HG03558 (cell line): ENCODE data around the gene DLG2.
A peak's percentile ranks its signal among the peaks of the same experiment; 100 is the strongest.

Experiments used
- ATAC-seq: cut with Tn5 transposase; IDR thresholded peaks from one replicate; pipeline ENCODE4 v1.9.1; 2021; ENCODE audit warnings: moderate number of reproducible peaks; ENCODE audit not compliant: unreplicated experiment; ENCODE audit errors: extremely low read depth

DLG2 gene

DNA sequence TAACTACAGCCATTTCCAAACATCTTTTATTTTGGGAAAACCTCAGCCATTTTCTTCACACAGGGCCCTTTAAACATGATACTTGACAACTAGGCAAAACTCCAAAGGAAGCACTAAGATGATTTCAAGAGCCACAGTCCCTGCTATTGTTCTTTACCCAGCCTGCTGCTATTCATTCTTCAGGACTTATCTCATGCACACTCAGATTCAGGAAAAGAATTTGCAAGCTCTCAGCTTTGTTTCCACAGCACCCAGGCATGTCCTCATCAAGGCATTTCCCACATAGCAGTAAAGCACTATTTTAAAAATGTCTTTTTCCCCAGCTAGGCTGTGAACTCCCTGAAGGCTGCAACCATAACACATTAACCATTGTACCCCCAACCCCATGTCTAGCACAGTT, 1731.6 kb downstream of the DLG2 start:
- ATAC-seq = no peak

DNA sequence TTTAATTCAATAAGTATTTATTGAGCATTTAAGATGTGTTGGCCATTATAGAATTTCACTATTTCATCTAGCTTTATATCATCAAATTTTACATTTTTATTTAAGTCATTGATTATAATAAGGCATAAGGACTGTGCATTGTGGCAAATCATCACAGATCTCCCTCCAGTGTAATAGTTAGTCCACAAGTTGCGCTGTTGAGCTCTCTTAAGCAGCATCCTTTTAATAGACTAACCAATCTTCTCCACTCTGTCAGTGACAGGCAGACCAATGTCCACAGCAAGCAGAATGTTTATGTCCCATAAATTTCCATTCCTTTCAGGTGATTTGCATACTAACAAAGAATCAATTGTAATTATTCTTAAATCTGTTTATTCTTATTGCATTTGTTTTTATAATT, 1745.7 kb downstream of the DLG2 start:
- ATAC-seq = no peak

DNA sequence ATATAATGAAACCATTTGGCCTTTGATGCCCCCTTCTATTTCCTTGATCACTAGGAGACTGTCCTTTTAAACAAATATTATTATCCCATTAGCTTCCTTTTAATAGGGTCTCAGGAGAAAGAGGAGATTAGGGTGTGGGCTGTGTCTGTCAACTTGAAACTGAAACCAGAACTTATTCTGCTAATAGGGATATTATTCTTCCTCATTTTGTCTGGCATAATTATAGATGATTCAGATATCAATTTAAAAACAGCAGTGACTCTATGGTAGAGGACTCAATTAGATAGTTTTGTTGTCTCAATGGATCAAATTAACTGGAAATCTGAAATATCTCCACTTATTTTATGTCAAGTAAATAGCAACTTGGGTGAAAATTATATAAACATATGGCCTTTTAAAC, 1756.1 kb downstream of the DLG2 start:
- ATAC-seq = no peak

DNA sequence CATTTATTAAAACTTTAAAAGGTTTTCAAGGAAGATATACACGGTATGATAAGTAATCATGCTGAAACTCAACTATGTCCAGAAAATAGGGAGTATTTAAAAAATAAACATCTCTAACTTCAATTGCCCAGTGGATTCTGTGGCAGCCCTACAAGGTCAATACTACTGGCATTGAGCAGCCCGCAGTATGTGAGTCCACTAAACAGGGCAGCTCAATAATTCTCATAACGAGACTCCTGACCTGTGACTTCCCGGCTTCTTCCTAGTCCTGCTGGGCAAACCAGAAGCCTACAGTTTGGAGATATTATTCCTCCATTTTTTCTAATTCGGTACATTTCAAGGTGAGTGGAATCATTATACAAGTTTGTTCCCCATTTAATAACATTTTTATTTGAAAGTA, 1760.5 kb downstream of the DLG2 start:
- ATAC-seq = no peak

DNA sequence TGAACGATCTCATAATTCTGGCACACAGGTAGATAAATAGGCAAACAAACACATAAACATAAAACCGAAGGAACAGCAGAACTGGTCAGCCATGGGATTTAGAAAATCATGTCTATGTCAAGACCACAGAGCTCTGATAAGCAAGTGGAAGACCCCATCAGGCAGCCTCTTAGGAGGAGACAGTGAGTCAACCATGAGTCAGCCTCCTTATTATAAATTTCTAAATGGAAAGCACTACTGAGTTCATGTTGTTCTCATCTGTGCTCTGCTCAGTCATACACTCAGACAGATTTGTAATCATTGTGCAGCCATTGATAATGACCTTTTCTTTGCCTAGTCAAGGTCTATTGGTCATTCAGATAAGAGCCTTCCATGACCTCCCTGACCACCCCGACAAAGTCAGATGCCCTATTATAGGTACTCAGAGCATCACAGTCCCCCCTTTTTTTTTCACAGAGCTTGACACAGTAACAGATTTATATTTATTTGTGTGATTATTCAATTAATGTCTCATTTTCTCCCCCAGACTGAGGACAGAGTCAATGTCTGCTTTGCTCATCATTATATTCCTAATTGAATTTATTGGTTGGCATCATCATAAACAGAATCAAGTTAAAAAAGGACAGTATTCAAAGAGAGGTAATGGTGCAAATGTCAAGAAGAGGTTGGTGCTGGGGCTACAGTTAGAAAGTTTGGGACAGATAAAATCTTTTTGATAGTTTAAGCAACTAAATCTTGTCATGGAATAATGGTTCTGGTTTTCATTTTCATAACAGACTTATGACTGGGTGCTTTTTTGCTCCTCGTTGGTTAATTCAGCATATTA, 1761.3 kb downstream of the DLG2 start:
- ATAC-seq = no peak

DNA sequence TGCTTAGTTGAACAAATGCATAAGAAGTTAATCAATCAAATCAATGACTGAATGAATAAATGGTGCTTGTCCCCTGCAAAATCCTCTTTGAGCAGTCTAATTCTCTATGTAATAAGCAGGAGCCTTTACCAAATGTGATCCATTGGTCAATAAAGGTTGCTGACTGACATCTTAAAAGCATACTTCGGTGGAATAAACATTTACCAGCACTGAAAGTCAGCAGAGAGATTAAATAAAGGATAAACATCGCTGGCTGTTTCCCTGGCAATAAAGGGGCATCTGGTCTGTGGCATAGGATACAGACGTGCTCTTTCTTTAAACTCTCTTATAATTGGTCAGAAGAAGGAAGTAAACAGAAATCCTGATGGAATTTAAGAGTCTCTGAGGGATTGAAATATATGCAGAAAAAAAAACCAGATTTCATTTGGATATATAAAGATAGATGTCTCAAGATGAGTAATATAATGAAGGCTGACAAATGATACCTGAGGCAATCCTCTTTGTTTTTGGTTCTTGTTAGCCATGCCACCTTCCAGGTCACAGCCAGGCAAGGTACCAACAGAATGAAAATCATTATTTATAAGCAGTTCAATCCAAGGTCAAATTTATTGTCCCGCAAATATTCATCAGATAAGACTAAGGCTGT, 1762.6 kb downstream of the DLG2 start:
- ATAC-seq = no peak

DNA sequence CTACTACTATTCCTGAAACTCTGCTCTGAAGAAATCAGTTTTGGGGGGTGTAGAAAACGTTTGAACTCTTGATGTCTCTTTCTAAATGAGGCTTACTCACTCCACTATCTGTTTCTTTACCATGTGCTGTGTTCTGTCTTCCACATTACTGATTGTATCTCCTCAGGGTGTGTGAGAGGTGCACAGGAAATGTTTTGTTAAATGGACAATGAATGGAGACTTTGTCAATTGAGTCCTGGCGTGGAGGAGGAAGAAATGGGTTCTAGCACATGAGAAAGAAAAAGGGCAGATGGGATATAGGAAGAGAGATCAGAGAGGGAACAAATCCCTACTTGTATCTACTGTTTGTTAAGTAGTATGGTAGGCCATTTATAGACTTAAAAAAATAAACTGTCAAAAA, 1763.9 kb downstream of the DLG2 start:
- no peak for ATAC-seq

DNA sequence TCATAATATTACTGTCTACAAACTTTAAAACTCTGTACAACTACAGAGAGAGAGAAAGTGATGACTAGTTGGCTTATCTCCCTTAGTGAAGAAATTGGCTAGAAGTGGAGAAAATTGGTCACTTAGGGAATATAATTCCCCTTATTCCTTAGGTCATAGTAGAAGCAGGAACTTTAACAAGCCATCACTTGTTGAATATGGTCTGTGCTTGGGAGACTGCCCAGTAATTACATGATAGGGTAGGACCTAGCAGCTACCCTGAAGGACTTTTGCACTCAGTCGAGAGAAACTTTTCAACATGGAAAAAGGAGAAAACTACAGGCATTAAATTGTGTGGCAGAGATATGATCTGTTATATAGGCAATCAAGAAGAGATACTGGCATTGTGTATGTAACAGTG, 1764.5 kb downstream of the DLG2 start:
- no peak for ATAC-seq

DNA sequence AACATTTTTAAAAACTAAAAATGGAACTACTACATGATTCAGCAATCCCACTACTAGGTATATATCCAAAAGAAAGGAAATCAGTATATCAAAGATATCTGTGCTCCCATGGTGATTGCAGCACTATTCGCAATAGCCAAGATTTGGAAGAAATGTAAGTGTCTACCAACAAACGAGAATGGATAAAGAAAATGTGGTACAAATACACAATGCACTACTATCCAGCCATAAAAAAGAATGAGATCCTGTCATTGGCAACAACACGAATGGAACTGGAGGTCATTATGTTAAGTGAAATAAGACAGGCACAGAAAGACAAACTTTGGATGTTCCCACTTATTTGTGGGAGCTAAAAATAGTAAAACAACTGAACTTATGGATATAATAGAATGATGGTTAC, 1765.1 kb downstream of the DLG2 start:
- no peak for ATAC-seq

DNA sequence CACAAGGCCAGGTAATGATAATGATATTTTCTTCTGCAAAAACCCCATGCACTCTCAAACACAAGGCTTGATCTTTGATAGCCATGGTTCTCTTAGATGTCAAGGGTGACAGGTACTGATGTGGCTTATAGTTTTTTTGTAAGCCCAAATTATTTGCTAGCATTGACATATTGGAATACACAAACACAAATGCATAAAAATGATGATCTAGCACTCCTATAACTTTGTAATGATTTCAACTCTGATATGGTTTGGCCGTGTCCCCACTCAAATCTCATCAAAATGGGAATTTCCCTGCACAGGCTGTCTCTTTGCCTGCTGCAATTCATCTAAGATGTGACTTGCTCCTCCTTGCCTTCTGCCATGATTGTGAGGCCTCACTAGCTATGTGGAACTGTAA, 1768.5 kb downstream of the DLG2 start:
- ATAC-seq = no peak

DNA sequence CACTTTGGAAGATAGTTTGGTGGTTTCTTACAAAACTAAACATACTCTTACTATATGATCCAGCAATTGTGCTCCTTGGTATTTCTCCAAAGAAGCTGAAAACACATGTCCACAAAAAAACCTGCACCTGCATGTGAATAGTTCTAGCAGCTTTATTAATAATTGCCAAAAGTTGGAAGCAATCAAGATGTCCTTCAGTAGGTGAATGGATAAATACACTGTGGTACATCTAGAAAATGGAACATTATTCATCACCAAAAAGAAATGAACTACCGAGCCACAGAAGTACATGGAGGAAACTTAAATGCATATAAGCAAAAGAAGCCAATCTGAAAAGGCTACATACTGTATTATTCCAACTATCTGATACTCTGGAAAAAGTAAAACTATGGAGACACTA, 1771.9 kb downstream of the DLG2 start:
- no peak for ATAC-seq

DNA sequence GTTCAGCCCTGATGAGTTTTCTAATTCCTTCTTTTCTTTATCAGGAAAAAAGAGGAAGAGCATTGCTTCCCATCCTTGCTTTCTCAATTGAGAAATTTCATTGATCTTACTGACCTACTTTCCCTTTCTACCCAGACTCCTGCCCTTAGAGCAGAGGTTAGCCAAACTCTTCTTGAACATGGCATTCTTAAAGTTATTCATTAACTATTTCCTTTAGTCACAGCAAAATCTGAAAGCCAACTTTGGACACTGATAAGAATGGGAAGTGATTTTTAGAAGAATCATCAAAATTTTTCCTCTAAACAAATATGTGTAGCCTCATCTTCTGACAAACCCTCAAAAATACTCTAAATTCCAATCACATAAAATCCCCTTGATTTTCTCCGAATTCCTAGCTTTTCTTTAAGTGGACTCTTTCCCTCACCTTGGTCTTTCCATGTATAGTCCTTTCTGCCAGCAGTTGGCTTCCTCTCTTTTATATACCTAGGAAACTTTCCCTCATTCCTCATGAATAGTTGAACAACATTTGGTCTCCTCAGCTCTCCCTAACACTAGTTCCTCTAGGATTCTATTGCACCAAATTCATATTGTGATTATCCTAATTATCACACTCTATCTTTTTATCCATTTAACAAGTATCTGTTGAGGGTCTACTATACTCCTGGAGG, 1774.2 kb downstream of the DLG2 start:
- ATAC-seq = no peak

DNA sequence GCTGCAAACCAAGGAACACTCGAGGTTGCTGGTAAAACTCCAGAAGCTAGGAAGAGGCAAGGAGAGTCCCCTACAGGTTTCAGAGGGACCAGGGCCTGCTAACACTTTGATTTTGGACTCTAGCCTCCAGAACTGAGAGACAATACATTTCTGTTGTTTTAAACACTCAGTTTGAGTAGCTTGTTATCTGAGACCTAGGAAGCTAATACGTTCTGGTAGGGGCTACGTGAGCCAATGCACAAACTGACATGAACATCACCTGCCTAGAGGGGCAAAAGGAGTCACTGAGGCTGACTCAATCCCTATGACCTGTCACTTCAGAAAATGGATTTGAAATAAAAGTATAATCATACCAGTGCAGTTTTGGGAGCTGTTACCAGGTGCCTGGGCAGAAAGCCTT, 1775.1 kb downstream of the DLG2 start:
- ATAC-seq = no peak

DNA sequence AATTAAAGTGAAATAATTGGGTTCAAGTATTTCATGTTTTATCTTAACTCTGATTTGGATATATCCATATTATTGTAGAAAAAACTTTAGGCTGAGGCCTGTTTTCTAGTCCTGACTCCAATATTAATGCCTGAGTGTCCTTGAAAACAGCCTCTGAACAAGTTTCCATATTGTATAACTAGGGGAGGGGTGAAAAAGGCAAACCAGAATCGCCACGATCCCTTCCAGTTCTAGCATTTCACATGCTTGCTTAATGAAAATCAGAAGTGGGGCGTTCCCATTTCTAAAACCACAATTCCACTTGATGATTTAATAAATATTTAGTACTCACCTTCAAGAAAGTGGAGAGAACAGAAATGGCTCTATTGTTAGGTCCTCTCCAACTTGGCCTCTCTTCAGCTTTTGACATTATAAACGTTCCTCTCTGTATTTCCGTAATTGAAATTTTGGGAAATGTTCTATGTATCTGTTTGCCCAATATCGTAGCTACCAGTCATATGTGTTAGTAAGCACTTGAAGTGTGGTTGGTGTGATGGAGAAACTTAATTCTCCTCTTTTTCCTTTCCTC, 1779.6 kb downstream of the DLG2 start:
- no peak for ATAC-seq

DNA sequence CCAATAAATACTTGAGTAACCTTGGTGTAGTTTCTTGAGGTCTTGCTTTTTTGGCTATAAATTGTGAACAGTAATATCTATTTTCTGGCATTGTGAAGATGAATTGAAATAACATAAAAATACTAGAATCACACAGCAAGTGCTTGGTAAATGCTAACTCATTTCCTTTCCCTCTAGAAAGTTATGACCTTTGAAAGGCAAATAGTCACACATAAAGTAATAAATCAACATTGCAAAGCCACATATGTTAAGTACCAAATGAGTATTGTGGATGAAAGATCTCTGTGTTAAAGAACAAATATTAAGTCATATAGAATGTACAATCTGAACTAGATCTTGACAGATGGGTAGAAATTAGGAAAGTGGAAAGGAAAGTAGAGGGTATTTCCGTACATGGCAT, 1781.3 kb downstream of the DLG2 start:
- ATAC-seq = no peak

DNA sequence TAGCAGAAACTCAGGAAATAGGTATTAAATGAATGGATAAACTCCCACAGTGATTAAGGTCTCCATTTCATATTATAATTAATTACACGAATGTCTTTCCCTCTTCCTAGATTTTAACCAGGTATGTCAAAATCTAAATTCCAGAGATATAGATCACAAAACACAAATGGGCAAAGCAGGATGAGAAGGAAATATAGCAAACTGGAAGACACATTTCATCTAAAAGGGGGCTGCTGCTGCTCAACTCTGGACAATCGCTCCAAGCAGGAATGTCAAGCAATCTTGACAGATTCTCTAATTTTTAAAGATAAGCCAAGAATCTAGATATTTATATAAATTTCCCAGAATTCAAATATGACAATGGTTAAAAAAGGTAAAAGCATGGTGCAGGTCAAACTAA, 1786.8 kb downstream of the DLG2 start:
- no peak for ATAC-seq

DNA sequence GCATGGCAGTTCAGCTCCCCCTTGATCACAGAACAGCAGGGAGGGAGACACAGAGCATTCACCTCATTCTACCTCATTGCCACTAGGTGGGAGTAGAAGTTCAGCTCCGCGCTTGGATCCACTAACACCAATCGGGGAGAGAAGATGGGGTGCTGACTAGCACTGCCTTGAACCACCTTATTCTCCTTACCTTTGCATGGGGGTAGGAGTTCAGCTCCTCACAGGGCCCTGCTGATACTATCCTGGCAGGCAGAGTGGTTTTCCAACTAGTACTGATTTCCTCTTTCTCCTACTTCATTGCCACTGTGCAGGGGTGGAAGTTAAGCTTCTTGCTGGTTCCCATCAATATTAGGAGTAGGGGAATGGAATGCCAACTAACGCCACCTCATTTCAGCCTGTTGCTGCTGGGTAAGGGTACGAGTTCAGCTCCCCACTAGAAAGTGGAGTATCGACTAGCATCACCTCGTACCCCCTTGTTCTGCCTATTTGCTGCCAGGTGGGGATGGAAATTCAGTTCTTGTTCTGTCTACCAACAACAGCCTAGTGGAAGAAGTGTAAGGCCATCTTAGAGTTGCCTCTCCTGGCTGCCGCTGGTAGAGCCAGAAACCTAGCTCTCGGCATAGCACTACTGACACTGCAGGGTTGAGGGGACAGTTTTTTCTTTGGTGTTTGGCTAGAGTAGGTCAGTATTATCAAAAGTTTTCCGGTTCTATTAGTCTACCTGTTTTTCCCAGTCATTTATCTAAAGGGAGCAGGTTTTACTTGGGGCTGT, 1790.1 kb downstream of the DLG2 start:
- ATAC-seq = peak; percentile 68

DNA sequence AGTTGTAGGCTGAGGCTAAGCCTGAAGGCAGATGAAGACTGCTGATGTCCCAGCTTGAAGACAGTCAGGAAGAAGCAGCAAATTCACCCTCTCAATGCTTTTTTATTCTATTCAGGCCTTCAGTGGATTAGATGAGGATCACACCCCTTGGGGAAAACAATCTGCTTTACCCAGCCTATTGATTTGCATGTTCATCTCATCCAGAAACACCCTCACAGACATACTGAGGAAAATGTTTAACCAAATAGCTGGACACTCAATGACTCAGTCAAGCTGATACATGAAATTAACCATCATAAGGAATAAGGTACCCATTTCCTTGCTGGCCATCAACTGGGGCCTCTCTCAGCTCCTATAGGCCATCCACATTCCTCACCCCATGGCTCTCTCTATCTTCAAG, 1791.1 kb downstream of the DLG2 start:
- no peak for ATAC-seq

DNA sequence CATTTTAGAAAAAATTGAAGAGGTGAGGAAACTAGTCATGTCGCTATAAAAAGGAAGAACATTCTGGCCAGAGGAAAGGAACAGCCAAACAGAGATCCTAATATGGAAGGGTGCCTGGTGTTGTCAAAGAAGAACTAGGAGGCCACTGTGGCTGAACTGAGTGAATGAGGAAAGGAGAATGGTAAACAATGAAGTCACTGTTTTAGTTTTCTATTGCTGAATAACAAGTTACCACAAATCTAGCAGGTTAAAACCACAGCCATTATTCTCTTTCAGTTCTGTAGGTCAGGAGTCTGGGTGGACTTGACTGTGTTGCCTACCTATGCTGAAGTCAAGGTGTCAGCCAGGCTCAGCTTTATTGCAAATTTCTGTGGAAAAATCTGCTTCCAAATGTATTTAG, 1791.7 kb downstream of the DLG2 start:
- peak; percentile 84 for ATAC-seq

DNA sequence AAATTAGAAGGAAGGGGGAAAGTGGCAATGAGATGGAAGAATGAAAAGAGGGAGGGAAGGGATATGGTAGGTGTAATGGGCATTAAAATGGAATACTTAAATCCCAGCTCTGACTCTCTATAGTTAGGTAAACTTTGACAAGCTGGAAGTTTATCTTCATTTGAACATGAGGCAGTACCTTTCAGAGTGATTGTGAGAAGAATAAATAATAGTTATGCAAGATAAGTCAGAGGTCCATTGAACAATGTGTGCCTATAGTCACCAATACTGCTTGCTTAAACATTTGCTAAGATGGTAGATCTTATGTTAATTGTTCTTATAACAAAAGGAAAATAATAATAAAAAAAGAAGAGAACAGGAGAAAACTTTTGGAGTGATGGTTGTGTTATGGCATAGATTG, 1795.2 kb downstream of the DLG2 start:
- ATAC-seq = no peak
